Lung (tissue), 12 donors: ENCODE measurements around the gene RCAN3. TPM values are rescaled to one million over a fixed set of nuclear protein-coding genes. Genes with fewer than 3 reads are reported as not detected.
A peak's percentile ranks its signal among the peaks of the same experiment; 100 is the strongest.

Experiments
- ATAC-seq: fragments of 200-7000 bp; cut with Tn5 transposase; one replicate; pipeline ENCODE4 v1.9.1; 2020; ENCODE audit warnings: moderate number of reproducible peaks; ENCODE audit not compliant: insufficient read depth, low FRiP score
- DNase-seq, 3 donors: peaks; one replicate each; pipeline ENCODE4 v3.0.0-alpha.2; 2013 to 2017
- H3K27ac ChIP-seq, 2 donors: one replicate each; pipeline ENCODE4 v1.5.1; 2013; ENCODE audit warnings: mild to moderate bottlenecking in 2 of 2, moderate library complexity in 2 of 2, control low read depth in 1 of 2, inconsistent platforms in 1 of 2, low read depth in 1 of 2, low read length in 1 of 2
- H3K27me3 ChIP-seq, 3 donors: one replicate each; pipeline ENCODE4 v1.5.1; 2013; ENCODE audit warnings: low read length in 2 of 3; ENCODE audit not compliant: control insufficient read depth in 3 of 3, insufficient read depth in 3 of 3
- H3K36me3 ChIP-seq, 4 donors: one replicate each; pipeline ENCODE4 v1.5.1; 2013; ENCODE audit warnings: low read length in 4 of 4, mild to moderate bottlenecking in 1 of 4, moderate library complexity in 1 of 4; ENCODE audit not compliant: control insufficient read depth in 4 of 4, insufficient read depth in 4 of 4
- H3K4me1 ChIP-seq, 5 donors: one replicate each; pipeline ENCODE4 v1.5.1; 2013; ENCODE audit warnings: low read length in 5 of 5, mild to moderate bottlenecking in 2 of 5, moderate library complexity in 1 of 5; ENCODE audit not compliant: control insufficient read depth in 5 of 5, insufficient read depth in 5 of 5
- H3K4me3 ChIP-seq: one replicate; pipeline ENCODE4 v1.5.1; 2013; ENCODE audit warnings: mild to moderate bottlenecking, control low read depth, moderate library complexity
- H3K9ac ChIP-seq, 2 donors: one replicate each; pipeline ENCODE4 v1.5.1; 2013; ENCODE audit warnings: low read length in 2 of 2, control low read depth in 1 of 2; ENCODE audit not compliant: insufficient read depth in 1 of 2
- H3K9me3 ChIP-seq, 4 donors: one replicate each; pipeline ENCODE4 v1.5.1; 2013; ENCODE audit warnings: low read length in 3 of 4, mild to moderate bottlenecking in 1 of 4, moderate library complexity in 1 of 4; ENCODE audit not compliant: control insufficient read depth in 4 of 4, insufficient read depth in 3 of 4
- CTCF ChIP-seq: IDR thresholded peaks from 2 replicates; pipeline ENCODE4 v1.5.1; 2012; ENCODE audit warnings: mild to moderate bottlenecking; ENCODE audit errors: control extremely low read depth, extremely low read depth
- WGBS, 2 donors: extraction: QIAGEN DNeasy Blood & Tissue Kit; methylation state at CpG; one replicate each; pipeline ENCODE4 v1.1.7; 2013; 5-methylcytosine and 5-hydroxymethylcytosine counted together
- polyA plus RNA-seq, 2 donors: library from polyadenylated mRNA; stranded (reverse); fragments of 200-250 nt; gene quantifications; one replicate each; pipeline ENCODE4 v1.2.1, GENCODE V29; 2013
- total RNA-seq, 2 donors: library from RNA; depleted of rRNA in 1 of 2; stranded (reverse); fragments of >200 nt in 1 of 2; gene quantifications; one replicate each; pipeline ENCODE4 v1.2.1, GENCODE V29; 2014 to 2021
- donor health status: control.
- donor health status: control.
- donor health status: Bipolar disorder and iron deficiency.
- donor health status: healthy.
- donor health status: DM: yes; HTN: yes; CAD: no.

The RCAN3 gene
- total and polyA plus RNA-seq, 4 donors: 5.2 to 21.4 (median 12.8) TPM

- peaks cover 0 to 5% (median 0%) of the 10 kb centered on the region in 5 donors for H3K4me1 ChIP-seq
- DNase-seq: peak; percentile 42 to 69 (median 54)
- WGBS, 2 donors: 29 to 46% methylated on average over 12 of the region's 12 CpGs
- H3K9me3 ChIP-seq: no peaks in the 10 kb centered on the region
- no peak for TF ChIP-seq CTCF
- no peak overlapping the region for H3K27ac ChIP-seq
- no peak overlapping the region for H3K4me3 ChIP-seq
- peaks cover 0 to 19% (median 6%) of the 10 kb centered on the region in 3 donors for H3K27me3 ChIP-seq
- no peak overlapping the region for H3K9ac ChIP-seq
- H3K36me3 ChIP-seq: no peaks in the 10 kb centered on the region
- no peak for ATAC-seq
These were observed 56.5 kb downstream of the RCAN3 start for GRCh38 chr1:24558902-24559791.

GRCh38 chr1:24560361-24560760, 57.7 kb downstream of the RCAN3 start:
- DNase-seq (no peak), ATAC-seq (no peak)
- no peak overlapping the region for H3K9ac ChIP-seq
- peaks cover 0 to 4% (median 0%) of the 10 kb centered on the region in 5 donors for H3K4me1 ChIP-seq
- H3K27ac ChIP-seq: no peak overlapping the region
- peaks cover 0 to 12% (median 3%) of the 10 kb centered on the region in 3 donors for H3K27me3 ChIP-seq
- no peak for TF ChIP-seq CTCF
- H3K4me3 ChIP-seq: no peak overlapping the region
- H3K9me3 ChIP-seq: no peaks in the 10 kb centered on the region
- WGBS, 2 donors: 90 to 92% methylated on average over 6 of the region's 6 CpGs
- H3K36me3 ChIP-seq: no peaks in the 10 kb centered on the region

GRCh38 chr1:24562625-24563024, 60.0 kb downstream of the RCAN3 start:
- no peak for ATAC-seq
- TF ChIP-seq CTCF: no peak
- Histone ChIP-seq H3K9me3 (no peaks in the 10 kb centered on the region), H3K36me3 (no peaks in the 10 kb centered on the region), H3K4me1 (no peaks in the 10 kb centered on the region), H3K4me3 (no peak overlapping the region), H3K27me3 (no peaks in the 10 kb centered on the region), H3K9ac (no peak overlapping the region), H3K27ac (no peak overlapping the region)
- DNase-seq: peak in 1 of 3 donors; percentile 38
